Measurements from ENCODE around the gene SNHG17. TPM values are rescaled to one million over a fixed set of nuclear protein-coding genes. Genes with fewer than 3 reads are reported as not detected.

The SNHG17 gene
- total and polyA plus RNA-seq, 9 of the 15 experiments (the other 6 are each of a cell fraction or from before 2014, with no cell fraction given): 29.8 to 106 (median 57.7) TPM

DNA sequence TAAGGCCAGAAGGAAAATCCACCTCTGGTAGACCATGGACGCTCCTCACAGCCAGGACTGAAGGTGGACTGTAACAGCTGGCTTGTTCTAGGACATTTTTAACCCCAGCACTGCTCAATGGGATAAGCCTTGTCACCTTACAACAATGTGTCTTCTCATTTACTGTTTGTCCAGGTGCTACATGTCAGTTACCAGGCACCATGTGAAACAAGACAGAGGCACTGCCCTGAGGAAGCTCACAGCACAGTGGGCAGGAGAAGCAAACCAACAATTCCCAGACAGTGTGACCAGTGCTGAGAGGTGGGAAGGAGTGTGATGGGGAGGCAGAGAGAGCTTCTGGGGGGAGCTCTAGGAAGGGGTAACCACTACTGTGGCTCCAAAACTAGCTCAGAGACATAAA, 10.7 kb downstream of the SNHG17 start:
- in situ Hi-C loops (cut with MboI): no loop called here
- no TSS peak for BruUV-seq (replicated peaks)
- no peak for ATAC-seq

More for the DNA sequence above, 10.7 kb downstream of the SNHG17 start:
- Histone ChIP-seq H3K36me3 (ENCODE audit: control insufficient read depth, insufficient read depth, low read length) (peaks cover 100% of the 10 kb centered on the region), H3K27ac (ENCODE audit: extremely low read depth, low read depth, low read length) (no peak overlapping the region; the same call in 2 of the 3 replicates), H3K9me1 (ENCODE audit: control insufficient read depth, insufficient read depth, low read length) (peaks cover 10% of the 10 kb centered on the region), H3K4me3 (no peak overlapping the region), H3K9ac (ENCODE audit: insufficient read depth in 1 of 2, low read depth in 2 of 2, low read length in 2 of 2) (no peak overlapping the region), H3K79me2 (ENCODE audit: control insufficient read depth, insufficient read depth, low read length) (peaks cover 58% of the 10 kb centered on the region), H3K27me3 (ENCODE audit: control insufficient read depth in 2 of 2, insufficient read depth in 2 of 2, low read length in 2 of 2) (no peaks in the 10 kb centered on the region), H3K4me2 (ENCODE audit: insufficient read depth, low read length) (no peak overlapping the region), H4K20me1 (replicated peaks; ENCODE audit: control insufficient read depth, insufficient read depth, low read length) (peaks cover 86% of the 10 kb centered on the region), H2AFZ (ENCODE audit: low read depth, low read length) (no peak overlapping the region), H3K4me1 (replicated peaks in 1 of 2; ENCODE audit: control insufficient read depth in 2 of 2, insufficient read depth in 2 of 2, low read length in 2 of 2) (peaks cover 0 to 3% of the 10 kb centered on the region in 2 experiments; a peak in 2 of 5 replicates), H3K9me3 (replicated peaks; ENCODE audit: control insufficient read depth, insufficient read depth, low read depth, low read length) (no peaks in the 10 kb centered on the region)
- TF ChIP-seq POLR2AphosphoS2 (IDR thresholded peaks at IDR 0.05; ENCODE audit: low read length) (peak; percentile 27; the same call in 1 of the 2 replicates), SUPT5H (IDR thresholded peaks at IDR 0.05) (peak; percentile 31; the same call in 1 of the 2 replicates), POLR2A (conservative IDR thresholded peaks at IDR 0.05) (peak; percentile 55), BHLHE40 (IDR thresholded peaks at IDR 0.05; ENCODE audit: low read length) (no peak), POLR2B (IDR thresholded peaks at IDR 0.05; ENCODE audit: low read depth, partially characterized antibody) (peak; percentile 10)
- TF ChIP-seq, protein P1, sequence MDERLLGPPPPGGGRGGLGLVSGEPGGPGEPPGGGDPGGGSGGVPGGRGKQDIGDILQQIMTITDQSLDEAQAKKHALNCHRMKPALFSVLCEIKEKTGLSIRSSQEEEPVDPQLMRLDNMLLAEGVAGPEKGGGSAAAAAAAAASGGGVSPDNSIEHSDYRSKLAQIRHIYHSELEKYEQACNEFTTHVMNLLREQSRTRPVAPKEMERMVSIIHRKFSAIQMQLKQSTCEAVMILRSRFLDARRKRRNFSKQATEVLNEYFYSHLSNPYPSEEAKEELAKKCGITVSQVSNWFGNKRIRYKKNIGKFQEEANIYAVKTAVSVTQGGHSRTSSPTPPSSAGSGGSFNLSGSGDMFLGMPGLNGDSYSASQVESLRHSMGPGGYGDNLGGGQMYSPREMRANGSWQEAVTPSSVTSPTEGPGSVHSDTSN (CRISPR knock-in tag; IDR thresholded peaks at IDR 0.05; ENCODE audit: low read depth): no peak
- TF ChIP-seq, protein P1 (tag; conservative IDR thresholded peaks at IDR 0.05; ENCODE audit: low read depth): no peak
- CTCF ChIA-PET (ENCODE audit: low intra/inter-chr PET ratio): interaction anchor here (0.6 kb wide), 1 partner anchor 1340 kb away, joined by 3 read pairs; no protein-coding TSS in a partner anchor
- 88% methylated on average over 1 of the region's 1 CpG for WGBS (ENCODE audit: insufficient coverage, low coverage, missing lambda C conversion rate)
- FAIRE-seq (no peak), DNase-seq (ENCODE audit: extremely low read depth in 1 of 4, low spot score in 3 of 4) (peak in 1 of 4 experiments; percentile 13)
- intact Hi-C loops (cut with micrococcal nuclease): no loop called here
- POLR2A ChIA-PET: interaction anchor here (0.6 to 4.9 kb wide), 8 partner anchors 8 to 829 kb away, joined by 3 to 41 read pairs (median 3); partner anchors contain the start of gene SNHG17

Data from K562 (cell line).